ENCODE results near the gene HYI.

- no peak for TF ChIP-seq PKNOX1 (IDR thresholded peaks at IDR 0.05)
- no peak for TF ChIP-seq SP1 (IDR thresholded peaks at IDR 0.05)
- TF ChIP-seq ARNT (IDR thresholded peaks at IDR 0.05), result no peak
- no peak for TF ChIP-seq TARDBP (IDR thresholded peaks at IDR 0.05)
- no peak for TF ChIP-seq BHLHE40 (IDR thresholded peaks at IDR 0.05; ENCODE audit: borderline replicate concordance)
- no peak for TF ChIP-seq NFRKB (IDR thresholded peaks at IDR 0.05)
- TF ChIP-seq HDGF (IDR thresholded peaks at IDR 0.05; ENCODE audit: borderline replicate concordance), result no peak
- no peak for TF ChIP-seq ELF4 (IDR thresholded peaks at IDR 0.05)
- TF ChIP-seq L3MBTL2 (conservative IDR thresholded peaks at IDR 0.05), result no peak
- TF ChIP-seq CTBP1 (IDR thresholded peaks at IDR 0.05; ENCODE audit: borderline replicate concordance), result no peak
- TF ChIP-seq LEF1 (IDR thresholded peaks at IDR 0.05; ENCODE audit: borderline replicate concordance), result no peak
- TF ChIP-seq FOXM1 (IDR thresholded peaks at IDR 0.05; ENCODE audit: borderline replicate concordance), result no peak
- no peak for TF ChIP-seq FOXA1 (IDR thresholded peaks at IDR 0.05)
- no peak for TF ChIP-seq FOXK2 (IDR thresholded peaks at IDR 0.05)
These were observed 15.7 kb downstream of the HYI start for GRCh38 chr1:43438006-43438405.

All from HEK293T (cell line).